ENCODE data around the gene CAPN12. TPM values are rescaled to one million over a fixed set of nuclear protein-coding genes. Genes with fewer than 3 reads are reported as not detected.

The CAPN12 gene
- total and polyA plus RNA-seq, 4 donors, result 0.69 to 2.8 (median 1.8) TPM

DNA sequence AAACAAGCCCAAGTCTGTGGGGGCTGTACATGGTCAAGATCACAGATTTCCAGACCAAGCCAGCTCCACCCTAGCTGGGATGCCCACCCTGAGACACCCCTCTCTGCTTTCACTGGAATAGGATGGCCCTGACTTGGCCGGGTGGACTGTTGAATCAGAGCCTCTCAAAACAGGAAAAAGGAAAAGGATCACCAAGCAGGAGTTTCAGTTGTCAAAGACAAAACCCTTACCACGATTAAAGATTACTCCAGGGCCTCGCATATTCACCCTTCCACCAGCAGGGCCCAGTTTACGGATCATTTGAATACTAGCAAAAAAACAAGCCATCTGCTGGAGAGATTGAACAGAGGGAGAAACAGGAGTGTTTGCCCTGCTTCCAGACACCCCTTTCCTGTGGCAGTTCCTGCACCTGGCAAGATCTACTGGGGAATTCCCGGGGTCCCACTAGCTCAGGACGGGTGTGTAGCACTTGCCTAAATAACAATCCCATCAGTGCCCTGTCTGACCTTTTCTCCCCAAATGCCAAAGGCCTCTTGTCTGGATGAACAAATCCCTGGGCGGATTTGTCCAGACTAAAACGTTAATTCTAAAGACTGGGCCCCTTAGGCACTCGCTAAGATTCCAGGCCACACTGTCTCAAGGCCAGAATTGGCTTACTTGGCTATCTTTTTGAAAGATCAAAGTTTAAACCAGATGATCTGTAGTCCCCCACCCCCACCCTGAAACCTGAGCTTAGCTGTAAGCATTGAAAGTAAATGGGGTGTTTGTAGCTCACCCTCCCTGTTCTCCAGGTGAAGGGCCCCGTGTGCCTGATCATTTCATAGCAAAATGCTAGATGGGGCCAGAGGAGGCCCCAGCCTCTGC is 58.4 kb downstream of the CAPN12 start:
- Histone ChIP-seq H3K27ac (ENCODE audit: low read depth, low read length) (peak overlapping the region; percentile 59), H3K4me1 (ENCODE audit: control insufficient read depth, insufficient read depth, low read length) (peaks cover 40% of the 10 kb centered on the region), H3K9me3 (ENCODE audit: control insufficient read depth, insufficient read depth, low read length) (no peaks in the 10 kb centered on the region), H3K4me3 (ENCODE audit: low read depth, low read length) (no peak overlapping the region), H3K36me3 (ENCODE audit: control insufficient read depth, insufficient read depth, low read length) (peaks cover 6% of the 10 kb centered on the region), H3K27me3 (ENCODE audit: control insufficient read depth, insufficient read depth, low read length) (no peaks in the 10 kb centered on the region)
- DNase-seq (ENCODE audit: low read depth in 4 of 6, low spot score in 6 of 6), result peak in 2 of 6 donors; percentile 23 to 78
- WGBS (ENCODE audit: insufficient coverage), result 26% methylated on average over 5 of the region's 10 CpGs

DNA sequence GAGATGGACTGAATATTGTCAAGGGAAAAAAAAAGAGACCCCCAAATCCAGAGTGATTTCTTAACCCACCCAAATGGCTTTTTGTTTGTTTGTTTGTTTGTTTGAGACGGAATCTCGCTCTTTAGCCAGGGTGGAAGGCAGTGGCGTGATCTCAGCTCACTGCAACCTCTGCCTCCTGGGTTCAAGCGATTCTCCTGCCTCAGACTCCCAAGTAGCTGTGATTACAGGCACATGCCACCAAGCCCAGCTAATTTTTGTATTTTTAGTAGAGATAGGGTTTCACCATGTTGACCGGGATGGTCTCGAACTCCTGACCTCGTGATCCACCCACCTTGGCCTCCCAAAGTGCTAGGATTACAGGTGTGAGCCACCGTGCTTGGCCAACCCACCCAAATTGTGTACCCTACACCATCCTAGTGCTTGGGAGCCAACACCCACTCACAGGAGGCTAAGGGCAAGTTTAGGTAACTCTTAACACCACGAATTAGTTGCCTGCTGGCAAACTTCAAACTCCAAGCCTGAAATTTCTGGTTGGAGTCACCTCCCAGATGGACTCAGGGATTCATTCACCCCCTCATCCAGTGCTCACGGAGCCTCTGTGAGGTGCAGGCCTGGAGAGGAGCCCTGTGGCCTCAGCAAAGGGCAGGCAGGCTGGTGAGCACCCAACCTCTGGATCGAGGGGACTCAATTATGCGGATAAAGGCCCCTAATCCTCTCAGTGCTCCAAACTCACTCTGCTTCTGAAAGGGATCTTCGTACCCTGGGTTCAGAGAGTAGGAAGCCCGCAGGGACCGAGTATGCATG is 59.2 kb downstream of the CAPN12 start:
- Histone ChIP-seq H3K9me3 (ENCODE audit: control insufficient read depth, insufficient read depth, low read length) (no peaks in the 10 kb centered on the region), H3K27me3 (ENCODE audit: control insufficient read depth, insufficient read depth, low read length) (no peaks in the 10 kb centered on the region), H3K4me1 (ENCODE audit: control insufficient read depth, insufficient read depth, low read length) (peaks cover 38% of the 10 kb centered on the region), H3K36me3 (ENCODE audit: control insufficient read depth, insufficient read depth, low read length) (peaks cover 6% of the 10 kb centered on the region), H3K4me3 (ENCODE audit: low read depth, low read length) (no peak overlapping the region), H3K27ac (ENCODE audit: low read depth, low read length) (peak overlapping the region; percentile 59)
- WGBS (ENCODE audit: insufficient coverage), result 77% methylated on average over 11 of the region's 15 CpGs
- DNase-seq (ENCODE audit: low read depth in 4 of 6, low spot score in 6 of 6), result no peak

GRCh38 chr19:38684078-38684861 is 60.0 kb downstream of the CAPN12 start:
- no peak for DNase-seq (ENCODE audit: low read depth in 4 of 6, low spot score in 6 of 6)
- Histone ChIP-seq H3K4me1 (ENCODE audit: control insufficient read depth, insufficient read depth, low read length) (peaks cover 37% of the 10 kb centered on the region), H3K27ac (ENCODE audit: low read depth, low read length) (peak overlapping the region; percentile 59), H3K4me3 (ENCODE audit: low read depth, low read length) (no peak overlapping the region), H3K9me3 (ENCODE audit: control insufficient read depth, insufficient read depth, low read length) (no peaks in the 10 kb centered on the region), H3K27me3 (ENCODE audit: control insufficient read depth, insufficient read depth, low read length) (no peaks in the 10 kb centered on the region), H3K36me3 (ENCODE audit: control insufficient read depth, insufficient read depth, low read length) (peaks cover 6% of the 10 kb centered on the region)
- WGBS (ENCODE audit: insufficient coverage), result 52% methylated on average over 3 of the region's 7 CpGs

GRCh38 chr19:38683393-38684077 is 60.7 kb downstream of the CAPN12 start:
- Histone ChIP-seq H3K36me3 (ENCODE audit: control insufficient read depth, insufficient read depth, low read length) (peaks cover 8% of the 10 kb centered on the region), H3K27me3 (ENCODE audit: control insufficient read depth, insufficient read depth, low read length) (no peaks in the 10 kb centered on the region), H3K9me3 (ENCODE audit: control insufficient read depth, insufficient read depth, low read length) (no peaks in the 10 kb centered on the region), H3K4me3 (ENCODE audit: low read depth, low read length) (no peak overlapping the region), H3K4me1 (ENCODE audit: control insufficient read depth, insufficient read depth, low read length) (peaks cover 40% of the 10 kb centered on the region), H3K27ac (ENCODE audit: low read depth, low read length) (peak overlapping the region; percentile 59)
- no peak for DNase-seq (ENCODE audit: low read depth in 4 of 6, low spot score in 6 of 6)
- WGBS (ENCODE audit: insufficient coverage), result 63% methylated on average over 6 of the region's 10 CpGs

- WGBS (ENCODE audit: insufficient coverage), result 79% methylated on average over 4 of the region's 7 CpGs
Observed at GRCh38 chr19:38682872-38683392, 61.3 kb downstream of the CAPN12 start.

DNA sequence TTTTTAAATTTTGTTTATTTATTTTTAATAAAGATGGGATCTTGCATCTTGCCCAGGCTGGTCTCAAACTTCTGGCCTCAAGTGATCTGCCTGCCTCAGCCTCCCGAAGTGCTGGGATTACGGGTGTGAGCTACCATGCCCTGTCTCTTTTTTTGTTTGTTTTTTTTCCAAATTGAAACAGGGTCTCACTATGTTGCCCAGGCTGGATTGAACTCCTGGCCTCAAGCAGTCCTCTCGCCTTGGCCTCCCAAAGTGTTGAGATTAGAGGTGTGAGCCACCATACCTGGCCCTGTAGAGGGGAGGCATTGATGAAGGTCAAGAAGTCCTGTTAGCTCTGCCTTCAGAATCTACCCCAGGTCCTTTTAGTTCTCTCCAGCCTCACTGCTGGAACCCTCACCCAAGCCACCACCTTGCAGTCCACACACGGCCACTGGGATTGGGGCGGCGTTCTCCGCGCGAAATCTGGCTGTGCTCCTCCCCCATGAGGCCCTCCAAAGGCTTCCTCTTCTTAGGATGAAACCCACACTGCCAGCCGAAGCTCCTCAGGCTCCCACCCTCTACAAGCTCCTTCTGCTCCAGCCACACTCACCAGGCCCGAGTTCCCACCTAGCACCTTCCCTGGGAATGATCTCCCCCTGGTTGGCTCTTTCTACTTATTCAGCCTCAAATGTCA is 61.9 kb downstream of the CAPN12 start:
- Histone ChIP-seq H3K27ac (ENCODE audit: low read depth, low read length) (no peak overlapping the region), H3K9me3 (ENCODE audit: control insufficient read depth, insufficient read depth, low read length) (no peaks in the 10 kb centered on the region), H3K4me3 (ENCODE audit: low read depth, low read length) (no peak overlapping the region), H3K27me3 (ENCODE audit: control insufficient read depth, insufficient read depth, low read length) (no peaks in the 10 kb centered on the region), H3K36me3 (ENCODE audit: control insufficient read depth, insufficient read depth, low read length) (peaks cover 8% of the 10 kb centered on the region), H3K4me1 (ENCODE audit: control insufficient read depth, insufficient read depth, low read length) (peaks cover 44% of the 10 kb centered on the region)
- 93% methylated on average over 11 of the region's 11 CpGs for WGBS (ENCODE audit: insufficient coverage)
- no peak for DNase-seq (ENCODE audit: low read depth in 4 of 6, low spot score in 6 of 6)

More at GRCh38 chr19:38682872-38683392, 61.3 kb downstream of the CAPN12 start:
- DNase-seq (ENCODE audit: low read depth in 4 of 6, low spot score in 6 of 6), result no peak
- Histone ChIP-seq H3K36me3 (ENCODE audit: control insufficient read depth, insufficient read depth, low read length) (peaks cover 8% of the 10 kb centered on the region), H3K9me3 (ENCODE audit: control insufficient read depth, insufficient read depth, low read length) (no peaks in the 10 kb centered on the region), H3K4me3 (ENCODE audit: low read depth, low read length) (no peak overlapping the region), H3K27ac (ENCODE audit: low read depth, low read length) (peak overlapping the region; percentile 59), H3K4me1 (ENCODE audit: control insufficient read depth, insufficient read depth, low read length) (peaks cover 44% of the 10 kb centered on the region), H3K27me3 (ENCODE audit: control insufficient read depth, insufficient read depth, low read length) (no peaks in the 10 kb centered on the region)

Other genes starting within 250 kb of the CAPN12 start
- gene MAP4K1, start 126.5 kb downstream of the CAPN12 start, total RNA-seq, result 1 to 10 TPM; 1.6 to 2.4 TPM
- gene MAP4K1, start 126.5 kb downstream of the CAPN12 start, polyA plus RNA-seq (ENCODE audit: insufficient read length in 2 of 2), result 10 to 100 TPM in 1 of 2 donors, 1 to 10 TPM in 1; 8.9 to 12.2 TPM
- 100 to 1,000 TPM; 110 to 266 TPM for gene EIF3K, start 125.3 kb downstream of the CAPN12 start, total RNA-seq
- 100 to 1,000 TPM; 254 to 268 TPM for gene EIF3K, start 125.3 kb downstream of the CAPN12 start, polyA plus RNA-seq (ENCODE audit: insufficient read length in 2 of 2)
- 100 to 1,000 TPM; 103 to 142 TPM for gene ACTN4, start 96.8 kb downstream of the CAPN12 start, total RNA-seq
- gene ACTN4, start 96.8 kb downstream of the CAPN12 start, polyA plus RNA-seq (ENCODE audit: insufficient read length in 2 of 2), result 100 to 1,000 TPM; 292 to 297 TPM
- under 1 TPM in 1 of 2 donors, not detected in 1; 0.72 TPM for gene LGALS7, start 29.0 kb upstream of the CAPN12 start, total RNA-seq
- gene LGALS7, start 29.0 kb upstream of the CAPN12 start, polyA plus RNA-seq (ENCODE audit: insufficient read length in 2 of 2), result 1 to 10 TPM in 1 of 2 donors, not detected in 1; 1.4 TPM
- 1 to 10 TPM in 1 of 2 donors, not detected in 1; 1.9 TPM for gene LGALS7B, start 44.7 kb upstream of the CAPN12 start, total RNA-seq
- gene LGALS7B, start 44.7 kb upstream of the CAPN12 start, polyA plus RNA-seq (ENCODE audit: insufficient read length in 2 of 2), result 1 to 10 TPM in 1 of 2 donors, not detected in 1; 2.6 TPM
- 1 to 10 TPM in 1 of 2 donors, under 1 TPM in 1; 0.89 to 1.0 TPM for gene LGALS4, start 68.5 kb upstream of the CAPN12 start, total RNA-seq
- 1 to 10 TPM; 1.8 to 2.0 TPM for gene LGALS4, start 68.5 kb upstream of the CAPN12 start, polyA plus RNA-seq (ENCODE audit: insufficient read length in 2 of 2)
- 10 to 100 TPM; 31.1 to 49.4 TPM for gene ECH1, start 87.3 kb upstream of the CAPN12 start, total RNA-seq
- gene ECH1, start 87.3 kb upstream of the CAPN12 start, polyA plus RNA-seq (ENCODE audit: insufficient read length in 2 of 2), result 100 to 1,000 TPM; 123 to 142 TPM
- 100 to 1,000 TPM; 214 to 274 TPM for gene HNRNPL, start 105.5 kb upstream of the CAPN12 start, total RNA-seq
- gene HNRNPL, start 105.5 kb upstream of the CAPN12 start, polyA plus RNA-seq (ENCODE audit: insufficient read length in 2 of 2), result 100 to 1,000 TPM; 312 to 338 TPM
- gene RINL, start 133.8 kb upstream of the CAPN12 start, total RNA-seq, result 10 to 100 TPM in 1 of 2 donors, 1 to 10 TPM in 1; 8.7 to 11.7 TPM
- gene RINL, start 133.8 kb upstream of the CAPN12 start, polyA plus RNA-seq (ENCODE audit: insufficient read length in 2 of 2), result 10 to 100 TPM; 22.5 to 28.2 TPM
- 100 to 1,000 TPM; 277 to 339 TPM for gene SIRT2, start 155.1 kb upstream of the CAPN12 start, total RNA-seq
- 100 to 1,000 TPM; 652 to 771 TPM for gene SIRT2, start 155.1 kb upstream of the CAPN12 start, polyA plus RNA-seq (ENCODE audit: insufficient read length in 2 of 2)
- gene NFKBIB, start 155.5 kb upstream of the CAPN12 start, total RNA-seq, result 10 to 100 TPM in 1 of 2 donors, 1 to 10 TPM in 1; 5.6 to 11.2 TPM
- gene NFKBIB, start 155.5 kb upstream of the CAPN12 start, polyA plus RNA-seq (ENCODE audit: insufficient read length in 2 of 2), result 10 to 100 TPM; 14.3 to 14.8 TPM
- 1 to 10 TPM in 1 of 2 donors, under 1 TPM in 1; 0.89 to 1.9 TPM for gene CCER2, start 167.7 kb upstream of the CAPN12 start, total RNA-seq
- 1 to 10 TPM; 3.6 to 3.7 TPM for gene CCER2, start 167.7 kb upstream of the CAPN12 start, polyA plus RNA-seq (ENCODE audit: insufficient read length in 2 of 2)
- 10 to 100 TPM in 1 of 2 donors, 1 to 10 TPM in 1; 8.1 to 19.7 TPM for gene SARS2, start 186.3 kb upstream of the CAPN12 start, total RNA-seq
- gene SARS2, start 186.3 kb upstream of the CAPN12 start, polyA plus RNA-seq (ENCODE audit: insufficient read length in 2 of 2), result 10 to 100 TPM; 34.1 to 47.7 TPM
- 10 to 100 TPM; 18.7 to 21.9 TPM for gene MRPS12, start 186.5 kb upstream of the CAPN12 start, total RNA-seq
- gene MRPS12, start 186.5 kb upstream of the CAPN12 start, polyA plus RNA-seq (ENCODE audit: insufficient read length in 2 of 2), result 10 to 100 TPM; 25.8 to 26.9 TPM
- gene FBXO17, start 231.3 kb upstream of the CAPN12 start, total RNA-seq, result 10 to 100 TPM in 1 of 2 donors, 1 to 10 TPM in 1; 7.7 to 20.8 TPM
- 10 to 100 TPM; 13.2 to 18.0 TPM for gene FBXO17, start 231.3 kb upstream of the CAPN12 start, polyA plus RNA-seq (ENCODE audit: insufficient read length in 2 of 2)

Data from spinal cord (tissue), 10 donors.